Measurements from ENCODE around the gene PDIA6.

The PDIA6 gene

DNA sequence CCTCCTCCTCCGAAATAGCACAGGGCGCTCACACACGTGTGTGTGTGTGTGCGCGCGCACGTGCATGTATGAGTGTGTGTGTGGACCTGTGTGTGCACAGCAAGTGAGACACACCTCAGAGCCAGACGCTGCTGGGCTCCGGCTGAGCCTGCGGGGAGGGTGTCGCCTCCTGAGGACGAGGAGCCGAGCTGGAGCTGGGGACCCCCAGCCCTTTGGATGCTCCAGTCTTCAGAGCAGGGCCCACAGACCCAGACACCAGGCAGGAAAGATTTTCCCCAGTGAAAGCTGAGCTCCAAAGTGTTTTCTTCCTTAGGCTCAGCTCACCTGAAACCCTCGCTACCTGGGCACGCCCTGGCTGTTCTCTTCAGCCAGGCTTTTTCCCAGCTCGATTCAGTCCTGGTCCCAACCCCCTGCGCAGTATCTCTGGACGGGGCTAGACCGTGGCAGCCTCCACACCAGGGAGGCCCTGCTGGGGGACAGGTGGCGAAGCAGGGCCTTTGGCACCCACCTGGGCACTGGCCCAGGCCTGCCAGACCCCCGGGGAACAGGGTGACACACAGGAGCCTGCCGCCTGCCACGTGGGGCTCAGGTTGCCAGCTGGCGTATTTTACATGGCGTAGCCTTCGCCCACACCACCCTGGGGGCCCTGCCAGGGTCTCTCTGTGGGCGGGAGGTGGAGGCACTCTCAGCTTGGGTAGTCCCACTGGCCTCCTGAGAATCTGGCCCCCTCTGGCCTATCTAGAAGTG, 36.2 kb downstream of the PDIA6 start:
- H3K4me3 ChIP-seq (ENCODE audit: low read depth, low read length): no peak overlapping the region
- DNase-seq (ENCODE audit: low read depth): no peak
- TF ChIP-seq CTCF (conservative IDR thresholded peaks at IDR 0.05; ENCODE audit: low read depth, low read length): no peak

- no peak overlapping the region for H3K4me3 ChIP-seq (ENCODE audit: low read depth, low read length)
- DNase-seq (ENCODE audit: low read depth): no peak
- TF ChIP-seq CTCF (conservative IDR thresholded peaks at IDR 0.05; ENCODE audit: low read depth, low read length): no peak
Measured at GRCh38 chr2:10775831-10776230, 36.8 kb downstream of the PDIA6 start.

DNA sequence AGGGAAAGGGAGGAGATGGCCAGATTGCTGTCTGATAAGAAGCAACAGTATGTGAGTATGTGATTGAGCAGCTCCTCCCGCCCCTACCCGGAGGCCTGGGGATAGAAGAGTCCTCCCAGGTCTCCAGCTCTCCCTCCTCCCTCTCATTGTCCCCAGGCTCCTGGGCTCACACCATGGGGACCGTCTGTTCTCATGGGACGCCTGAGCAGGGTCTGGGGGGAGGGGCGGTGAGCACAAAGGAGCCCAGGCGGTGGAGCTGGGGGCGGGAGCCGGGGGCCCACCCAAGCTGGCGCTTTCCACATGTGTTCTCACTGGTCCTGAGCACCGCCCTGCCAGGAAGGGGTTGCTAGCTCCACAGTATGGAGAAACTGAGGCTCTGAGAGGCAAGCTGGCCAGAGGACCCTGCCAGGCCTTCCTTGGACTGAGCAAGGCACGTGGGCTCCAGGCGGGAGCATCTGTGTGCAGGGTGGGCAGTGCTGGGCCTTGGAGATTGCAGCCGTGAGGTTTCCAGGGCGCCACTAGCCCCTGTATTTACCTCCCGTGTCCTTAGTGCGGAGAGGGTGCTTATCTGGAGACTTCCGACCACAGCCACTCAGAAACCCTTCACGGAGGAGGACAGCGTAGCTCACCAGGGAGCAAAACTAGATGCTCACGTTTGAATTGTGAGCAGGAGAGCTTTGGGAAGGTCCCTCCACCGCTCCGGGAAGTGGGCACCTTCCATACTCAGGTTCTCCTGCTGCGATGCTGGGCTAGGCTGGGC, 37.4 kb downstream of the PDIA6 start:
- H3K4me3 ChIP-seq (ENCODE audit: low read depth, low read length): no peak overlapping the region
- TF ChIP-seq CTCF (conservative IDR thresholded peaks at IDR 0.05; ENCODE audit: low read depth, low read length): no peak
- DNase-seq (ENCODE audit: low read depth): no peak

- no peak for DNase-seq (ENCODE audit: low read depth)
- no peak overlapping the region for H3K4me3 ChIP-seq (ENCODE audit: low read depth, low read length)
- no peak for TF ChIP-seq CTCF (conservative IDR thresholded peaks at IDR 0.05; ENCODE audit: low read depth, low read length)
Measured at GRCh38 chr2:10774394-10774793, 38.2 kb downstream of the PDIA6 start.

DNA sequence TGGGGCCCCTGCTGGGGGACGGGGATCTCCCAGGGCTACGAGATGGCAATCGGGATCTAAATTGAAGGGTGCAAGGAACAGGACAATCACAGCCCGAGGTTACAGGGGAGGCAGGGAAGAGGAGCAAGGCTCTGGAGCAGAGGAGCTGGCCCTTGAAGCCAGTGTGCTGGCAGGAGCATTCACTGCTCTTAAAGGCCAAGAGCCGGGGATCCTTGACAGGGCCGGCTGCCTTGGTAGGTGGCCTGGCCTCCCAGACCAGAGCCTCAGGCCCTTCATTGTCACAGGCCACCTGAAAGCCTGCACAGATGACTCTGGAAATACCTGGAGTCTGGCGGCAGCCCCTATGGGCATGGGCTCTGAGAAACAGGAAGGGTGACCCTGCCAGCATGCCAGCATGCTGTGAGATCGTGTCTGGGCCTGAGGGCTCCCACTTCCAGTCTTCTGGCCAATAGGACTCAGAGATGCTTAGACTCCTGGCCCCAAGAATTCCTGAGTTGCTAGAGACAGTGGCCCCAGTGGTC, 38.7 kb downstream of the PDIA6 start:
- TF ChIP-seq CTCF (conservative IDR thresholded peaks at IDR 0.05; ENCODE audit: low read depth, low read length): no peak
- DNase-seq (ENCODE audit: low read depth): no peak
- no peak overlapping the region for H3K4me3 ChIP-seq (ENCODE audit: low read depth, low read length)

DNA sequence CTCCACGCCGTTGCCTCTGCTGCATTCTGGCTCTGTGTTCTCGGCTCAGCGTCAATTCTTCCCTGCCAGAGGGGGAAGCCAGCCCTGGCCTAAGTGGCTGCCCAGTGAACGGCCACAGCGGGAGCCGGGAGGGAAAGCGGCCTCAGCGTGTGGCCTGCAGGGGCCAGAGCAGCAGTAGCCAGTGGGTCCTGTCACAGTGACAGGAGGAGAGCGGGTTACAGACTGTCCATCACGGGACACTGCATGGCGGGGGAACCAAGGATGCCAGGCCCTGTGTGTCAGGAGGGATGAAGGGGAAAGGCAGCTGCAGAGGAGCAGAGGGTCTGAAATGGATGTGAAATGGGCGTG, 39.7 kb downstream of the PDIA6 start:
- H3K4me3 ChIP-seq (ENCODE audit: low read depth, low read length): no peak overlapping the region
- no peak for DNase-seq (ENCODE audit: low read depth)
- TF ChIP-seq CTCF (conservative IDR thresholded peaks at IDR 0.05; ENCODE audit: low read depth, low read length): no peak
